HL-60 (cell line): ENCODE data around the gene C17orf50.

Experiments
- DNase-seq, 2 experiments: peaks; one replicate each; pipeline ENCODE4 v3.0.0-alpha.2; 2010 to 2020; ENCODE audit warnings: low read depth in 1 of 2, low spot score in 1 of 2
- H3K27ac ChIP-seq: fragments of 250-450 bp; sonication (Bioruptor Pico); replicated peaks from 2 replicates; pipeline ENCODE4 v1.5.1; 2020; ENCODE audit warnings: mild to moderate bottlenecking, moderate library complexity
- H3K27me3 ChIP-seq: fragments of 250-450 bp; sonication (Bioruptor Pico); 2 replicates; pipeline ENCODE4 v1.5.1; 2021; ENCODE audit warnings: mild to moderate bottlenecking, moderate library complexity; ENCODE audit not compliant: insufficient read depth, poor library complexity, severe bottlenecking
- H3K4me3 ChIP-seq: replicated peaks from 2 replicates; pipeline ENCODE4 v1.5.1; 2011; ENCODE audit warnings: mild to moderate bottlenecking, control low read depth, low read length; ENCODE audit not compliant: insufficient read depth
- CTCF ChIP-seq: IDR thresholded peaks from one replicate; pipeline ENCODE4 v1.5.1; 2011; ENCODE audit warnings: low read length, control low read depth, inconsistent platforms; ENCODE audit not compliant: insufficient read depth
- GABPA ChIP-seq: IDR thresholded peaks from 2 replicates; pipeline ENCODE4 v1.6.1; 2012; ENCODE audit warnings: low read depth
- POLR2AphosphoS5 ChIP-seq: IDR thresholded peaks from 2 replicates; pipeline ENCODE4 v1.6.1; 2012; ENCODE audit warnings: low read depth
- REST ChIP-seq: IDR thresholded peaks from 2 replicates; pipeline ENCODE4 v1.6.1; 2012; ENCODE audit warnings: low read depth; ENCODE audit not compliant: insufficient replicate concordance
- SPI1 ChIP-seq: IDR thresholded peaks from 2 replicates; pipeline ENCODE4 v1.6.1; 2012; ENCODE audit warnings: low read depth, mild to moderate bottlenecking, borderline replicate concordance

Gene C17orf50

DNA sequence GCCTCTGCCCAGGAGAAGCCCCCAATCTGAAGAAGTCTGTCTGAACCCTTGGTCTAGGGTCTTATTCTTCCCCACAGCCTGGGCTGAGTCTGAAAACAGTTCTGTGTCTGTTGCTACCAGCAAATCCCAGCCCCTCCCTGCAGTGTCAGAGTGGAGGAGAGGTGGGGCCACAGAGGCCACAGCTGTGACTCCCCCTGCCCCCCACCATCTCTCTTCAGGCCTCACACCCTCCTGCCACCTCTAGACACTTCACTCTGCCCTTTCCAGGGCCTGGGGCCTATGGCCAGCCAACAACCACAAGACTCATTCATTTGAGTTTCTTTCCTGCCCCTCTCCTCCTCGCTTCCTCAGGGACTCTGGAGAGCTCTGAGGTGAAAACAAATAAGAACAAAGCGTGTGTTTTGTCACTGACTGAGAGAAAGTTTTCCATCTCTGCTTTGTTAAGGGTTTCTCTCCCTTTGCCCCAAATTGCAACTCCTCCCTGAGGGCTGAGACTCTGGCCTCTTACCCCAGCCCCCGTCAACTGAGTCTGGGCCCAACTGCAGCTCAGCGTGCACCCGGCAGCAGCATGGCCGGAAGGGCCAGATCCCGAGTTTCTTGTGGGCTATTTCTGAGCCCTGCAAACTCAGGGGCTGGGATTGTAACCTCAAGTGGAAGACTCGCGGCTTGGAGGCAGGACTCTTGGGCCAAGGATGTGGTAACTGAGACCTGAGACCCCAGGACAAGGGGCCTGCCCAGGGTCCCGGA lies 13.2 kb downstream of the C17orf50 start:
- no peak overlapping the region for H3K4me3 ChIP-seq
- no peak overlapping the region for H3K27ac ChIP-seq
- TF ChIP-seq POLR2AphosphoS5 (no peak), GABPA (no peak), SPI1 (no peak), REST (no peak), CTCF (no peak)
- H3K27me3 ChIP-seq = peaks cover 4% of the 10 kb centered on the region
- no peak for DNase-seq

GRCh38 chr17:35774499-35774898 lies 13.8 kb downstream of the C17orf50 start:
- TF ChIP-seq SPI1 = no peak
- TF ChIP-seq CTCF = no peak
- no peak for TF ChIP-seq REST
- no peak for TF ChIP-seq GABPA
- no peak for TF ChIP-seq POLR2AphosphoS5
- Histone ChIP-seq H3K4me3 (no peak overlapping the region), H3K27ac (no peak overlapping the region), H3K27me3 (peaks cover 4% of the 10 kb centered on the region)
- no peak for DNase-seq

- H3K27ac ChIP-seq = no peak overlapping the region
- peaks cover 7% of the 10 kb centered on the region for H3K27me3 ChIP-seq
- TF ChIP-seq GABPA = no peak
- TF ChIP-seq REST = no peak
- TF ChIP-seq CTCF = no peak
- no peak for TF ChIP-seq POLR2AphosphoS5
- TF ChIP-seq SPI1 = no peak
Observed at GRCh38 chr17:35775039-35775438, 14.4 kb downstream of the C17orf50 start.

More at GRCh38 chr17:35775039-35775438, 14.4 kb downstream of the C17orf50 start:
- DNase-seq = no peak
- H3K4me3 ChIP-seq = no peak overlapping the region
